Measurements from ENCODE around the gene ARMH2.
"Not testable (repeated sequence)": the region's sequence is repeated elsewhere in the genome, so short reads cannot be mapped to it uniquely, and the experiment has no call there.

Gene ARMH2

GRCh38 chr6:24818346-24818745 is 19.6 kb upstream of the ARMH2 start:
- DNase-seq (ENCODE audit: low read depth, low spot score) = no peak

DNA sequence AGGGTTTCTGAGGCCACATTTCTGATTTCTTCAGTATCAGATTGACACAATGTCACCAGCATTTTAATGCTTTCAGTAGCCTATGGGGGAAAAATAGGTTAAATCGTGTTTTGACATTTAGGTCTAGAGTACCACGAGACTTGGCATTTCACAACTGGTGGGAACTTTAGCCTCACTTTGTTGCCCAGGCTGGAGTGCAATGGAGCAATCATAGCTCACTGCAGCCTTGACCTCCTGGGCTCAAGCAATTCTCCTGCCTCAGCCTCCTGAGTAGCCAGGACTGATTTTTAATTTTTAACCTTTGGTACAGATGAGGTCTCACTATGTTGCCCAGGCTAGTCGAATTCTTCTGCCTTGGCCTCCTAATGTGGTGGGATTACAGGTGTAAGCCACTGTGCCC is 11.0 kb upstream of the ARMH2 start:
- no peak for DNase-seq (ENCODE audit: low read depth, low spot score)

DNA sequence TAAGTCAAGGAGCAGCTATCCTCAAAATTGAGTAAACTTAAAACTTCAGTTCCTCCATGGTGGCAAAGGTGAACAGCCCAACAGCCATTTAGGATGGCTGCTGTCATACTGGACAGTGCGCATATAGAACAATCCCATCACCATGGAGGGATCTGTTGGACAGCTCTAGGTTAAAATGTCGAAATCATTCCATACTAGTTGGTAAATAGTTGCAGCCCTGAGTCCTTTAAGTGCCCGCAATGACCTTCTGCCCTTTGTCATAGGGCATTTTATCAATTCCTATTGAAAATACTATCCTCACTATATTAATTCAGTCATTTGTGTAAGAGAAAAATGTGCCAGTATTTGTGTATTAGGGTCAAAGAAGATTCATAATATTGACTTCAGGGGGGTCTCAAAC is 8.9 kb upstream of the ARMH2 start:
- no peak for DNase-seq (ENCODE audit: low read depth, low spot score)

DNA sequence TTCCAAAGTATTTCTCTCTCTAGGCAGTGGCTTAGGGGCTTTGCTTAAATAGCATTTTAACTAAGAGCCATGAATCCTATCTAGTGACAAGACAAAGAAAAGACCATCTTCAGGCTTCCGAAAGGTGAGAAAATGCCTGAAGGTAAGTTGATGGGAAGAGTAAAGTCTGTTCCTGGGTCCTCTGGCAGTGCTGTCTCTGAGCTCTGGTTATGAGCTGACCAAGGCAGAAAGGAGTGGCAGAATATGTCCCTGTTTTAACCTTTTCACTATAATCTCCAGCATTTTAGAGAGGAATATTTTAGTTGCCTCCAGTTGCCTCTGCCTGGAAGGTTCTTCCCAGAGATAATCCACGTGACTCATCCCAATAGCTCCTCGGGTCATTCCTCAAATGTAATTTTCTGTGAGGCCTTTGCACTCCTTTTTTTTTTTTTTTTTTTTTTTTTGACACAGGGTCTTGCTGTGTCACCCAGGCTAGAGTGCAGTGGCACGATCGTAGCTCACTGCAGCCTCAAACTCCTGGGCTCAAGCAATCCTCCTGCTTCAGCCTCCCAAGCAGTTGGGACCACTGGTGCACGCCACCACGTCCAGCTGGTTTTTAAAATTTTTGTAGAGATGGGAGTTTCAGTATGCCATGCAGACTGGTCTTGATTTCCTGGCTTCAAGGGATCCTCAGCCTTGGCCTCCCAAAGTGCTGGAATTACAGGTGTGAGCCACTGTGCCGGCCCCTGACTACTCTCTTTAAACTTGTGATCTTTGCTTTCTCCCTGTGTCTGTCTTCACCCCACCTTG is 3.7 kb upstream of the ARMH2 start:
- DNase-seq (ENCODE audit: low read depth, low spot score) = no peak

DNA sequence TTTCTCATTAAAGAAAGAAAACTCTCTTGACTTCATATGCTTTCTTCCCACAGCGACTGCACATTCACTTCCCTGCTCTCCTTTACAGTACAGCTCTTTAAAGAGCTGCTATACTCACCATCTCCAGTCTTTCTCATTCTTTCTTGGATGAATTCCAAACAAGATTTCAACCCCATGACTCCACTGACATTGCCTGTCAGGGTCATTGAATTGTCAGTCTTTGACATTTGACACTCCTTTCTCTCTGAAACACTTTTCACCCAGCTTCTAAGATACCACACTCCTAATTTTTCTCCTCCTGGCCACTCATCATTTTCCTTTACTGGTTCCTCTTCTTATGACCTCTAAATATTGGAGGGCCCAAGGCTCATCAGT is 811 bp upstream of the ARMH2 start:
- DNase-seq (ENCODE audit: low read depth, low spot score) = no peak

GRCh38 chr6:24797596-24798216 is 1.0 kb downstream of the ARMH2 start:
- DNase-seq (ENCODE audit: low read depth, low spot score) = no peak

- DNase-seq (ENCODE audit: low read depth, low spot score) = no peak
These were observed 2.0 kb downstream of the ARMH2 start for GRCh38 chr6:24796616-24797290.

GRCh38 chr6:24795106-24795505 is 3.6 kb downstream of the ARMH2 start:
- DNase-seq (ENCODE audit: low read depth, low spot score) = no peak

GRCh38 chr6:24788031-24788665 is 10.6 kb downstream of the ARMH2 start:
- no peak for DNase-seq (ENCODE audit: low read depth, low spot score)

DNA sequence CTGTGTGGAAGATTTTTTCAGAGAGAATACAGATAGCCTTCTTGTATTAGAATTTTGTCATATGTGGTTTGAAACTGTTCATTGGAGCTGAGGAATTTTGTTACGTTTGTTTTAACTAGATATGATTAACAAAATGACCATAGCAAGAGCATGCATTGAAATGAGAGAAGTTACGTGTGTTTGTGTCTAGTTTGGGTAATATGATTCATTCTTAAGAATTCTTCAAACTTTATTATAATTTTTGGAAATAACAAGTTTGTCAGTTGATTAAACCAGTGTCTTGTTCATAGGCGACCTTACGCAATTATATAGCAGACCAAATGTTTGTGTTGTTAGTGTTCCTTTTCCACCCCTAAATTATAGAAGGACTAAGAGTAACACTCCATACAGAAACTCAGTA is 18.5 kb downstream of the ARMH2 start:
- no peak for DNase-seq (ENCODE audit: low read depth, low spot score)

DNA sequence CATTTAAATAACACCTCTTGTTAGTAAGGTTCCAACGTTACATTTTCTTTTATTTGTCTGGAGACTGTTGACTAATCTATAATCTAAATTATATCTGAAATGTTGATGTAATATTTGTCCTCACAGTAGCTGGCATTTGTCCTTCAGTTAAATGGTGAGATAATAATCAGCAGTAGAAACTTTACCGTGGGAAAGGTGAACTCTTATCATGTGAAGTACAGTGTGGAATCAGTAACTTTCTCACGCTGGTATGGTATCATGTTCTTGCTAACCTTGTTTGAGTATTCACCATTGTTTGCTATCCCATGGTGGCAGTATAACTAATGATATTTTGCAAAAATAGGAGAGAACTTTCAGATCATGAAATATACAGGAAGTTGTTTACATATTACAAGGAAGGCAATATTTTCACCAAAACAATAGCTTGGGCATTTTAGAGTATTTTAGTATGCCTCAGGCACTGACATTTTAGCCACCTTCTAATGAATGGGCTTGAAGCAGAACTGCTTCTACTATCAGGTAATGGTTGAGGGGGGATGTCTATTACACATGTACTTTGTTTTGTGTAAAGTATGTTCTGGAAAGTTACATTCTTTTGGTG is 19.2 kb downstream of the ARMH2 start:
- DNase-seq (ENCODE audit: low read depth, low spot score) = no peak

DNA sequence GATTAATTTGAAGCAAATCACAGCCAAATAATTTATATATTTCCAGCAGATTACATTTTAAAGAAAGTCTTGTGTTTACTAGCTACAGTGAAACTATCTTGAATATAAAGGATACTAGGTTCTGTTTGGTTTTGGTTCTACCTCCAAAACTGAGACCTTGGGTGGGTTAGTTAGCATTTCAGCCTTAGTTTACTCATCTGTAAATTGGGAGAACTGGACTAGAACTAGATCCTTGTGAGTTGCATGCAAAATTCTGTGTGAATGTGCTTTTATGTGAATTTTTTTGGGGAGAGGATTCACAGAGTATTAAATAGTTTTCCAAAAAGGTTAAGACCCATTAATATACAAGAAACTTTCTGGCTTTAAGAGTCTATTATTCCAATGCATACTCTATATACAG is 19.8 kb downstream of the ARMH2 start:
- DNase-seq (ENCODE audit: low read depth, low spot score) = no peak

DNA sequence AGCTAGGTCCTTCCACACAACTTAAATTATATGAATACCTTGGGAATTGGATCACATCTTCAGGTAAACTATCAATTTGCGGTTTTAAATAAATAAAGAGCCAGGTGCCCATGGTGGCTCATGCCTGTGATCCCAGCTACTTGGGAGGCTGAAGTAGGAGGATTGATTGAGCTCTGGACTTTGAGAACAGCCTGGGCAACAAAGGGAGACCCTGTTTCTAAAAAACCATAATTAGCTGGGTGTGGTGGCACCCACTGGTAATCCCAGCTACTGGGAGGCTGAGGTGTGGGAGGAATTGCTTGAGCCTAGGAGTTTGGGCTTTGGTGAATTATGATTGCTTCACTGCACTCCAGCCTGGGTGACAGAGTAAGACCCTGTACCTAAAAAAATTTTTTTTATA is 20.6 kb downstream of the ARMH2 start:
- no peak for DNase-seq (ENCODE audit: low read depth, low spot score)

GRCh38 chr6:24777227-24777626 is 21.5 kb downstream of the ARMH2 start:
- no peak for DNase-seq (ENCODE audit: low read depth, low spot score)

- DNase-seq (ENCODE audit: low read depth, low spot score) = no peak
These were observed 23.1 kb downstream of the ARMH2 start for GRCh38 chr6:24775520-24776058.

DNA sequence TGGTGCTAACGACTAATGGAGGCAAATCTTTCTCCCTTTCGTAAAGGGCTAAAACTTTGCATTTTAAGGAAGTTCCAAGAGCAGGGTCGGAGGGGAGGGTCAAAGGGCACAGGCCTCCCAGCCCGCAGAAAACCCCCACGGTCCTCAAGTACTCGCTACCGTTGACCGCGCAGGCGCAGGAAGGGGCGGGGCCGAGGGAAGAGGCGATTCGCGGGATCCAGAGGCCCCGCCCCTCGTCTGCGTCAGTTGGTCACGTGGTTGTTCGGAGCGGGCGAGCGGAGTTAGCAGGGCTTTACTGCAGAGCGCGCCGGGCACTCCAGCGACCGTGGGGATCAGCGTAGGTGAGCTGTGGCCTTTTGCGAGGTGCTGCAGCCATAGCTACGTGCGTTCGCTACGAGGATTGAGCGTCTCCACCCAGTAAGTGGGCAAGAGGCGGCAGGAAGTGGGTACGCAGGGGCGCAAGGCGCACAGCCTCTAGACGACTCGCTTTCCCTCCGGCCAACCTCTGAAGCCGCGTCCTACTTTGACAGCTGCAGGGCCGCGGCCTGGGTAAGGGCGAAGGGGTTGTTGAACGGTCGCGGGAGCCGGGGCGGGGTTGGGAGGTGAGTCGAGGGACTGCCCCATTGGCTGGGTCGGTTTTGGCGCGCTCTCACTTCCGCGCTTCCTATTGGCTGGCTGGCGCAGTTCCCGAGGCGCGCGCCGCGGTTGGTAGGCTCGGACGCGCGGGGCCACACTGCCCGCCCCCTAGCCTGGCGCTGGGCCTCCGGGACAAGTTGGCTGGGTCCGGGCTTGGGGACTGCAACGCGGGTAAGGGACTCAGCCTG is 23.8 kb downstream of the ARMH2 start, which contains the start of gene GMNN:
Gene GMNN (plus strand): TSS at position 242 of the 824 bp plus-strand sequence. CDS start 2,310 bp downstream, outside the sequence.
- peak; percentile 97 for DNase-seq (ENCODE audit: low read depth, low spot score)

- no peak for DNase-seq (ENCODE audit: low read depth, low spot score)
These were observed 30.4 kb downstream of the ARMH2 start for GRCh38 chr6:24768361-24768760.

- no peak for DNase-seq (ENCODE audit: low read depth, low spot score)
These were observed 31.8 kb downstream of the ARMH2 start for GRCh38 chr6:24766680-24767462.

DNA sequence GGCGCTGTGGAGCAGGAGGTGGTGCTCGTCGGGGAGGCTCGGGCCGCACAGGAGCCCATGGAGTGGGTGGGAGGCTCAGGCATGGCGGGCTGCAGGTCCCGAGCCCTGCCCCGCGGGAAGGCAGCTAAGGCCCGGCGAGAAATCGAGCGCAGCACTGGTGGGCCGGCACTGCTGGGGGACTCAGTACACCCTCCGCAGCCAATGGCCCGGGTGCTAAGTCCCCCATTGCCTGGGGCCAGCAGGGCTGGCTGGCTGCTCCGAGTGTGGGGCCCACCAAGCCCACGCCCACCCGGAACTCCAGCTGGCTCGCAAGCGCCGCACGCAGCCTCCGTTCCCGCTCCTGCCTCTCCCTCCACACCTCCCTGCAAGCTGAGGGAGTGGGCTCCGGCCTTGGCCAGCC is 32.7 kb downstream of the ARMH2 start:
- not testable (repeated sequence) for DNase-seq (ENCODE audit: low read depth, low spot score)

Measured in activated CD4-positive, CD25-positive, alpha-beta regulatory T cell treated with anti-CD3 and anti-CD28 coated beads, Interleukin-2, amount 50 U/mL, for 16 hours (primary cell).